ENCODE data around the gene LAT. TPM values are rescaled to one million over a fixed set of nuclear protein-coding genes. Genes with fewer than 3 reads are reported as not detected.
"Not testable (repeated sequence)": the region's sequence is repeated elsewhere in the genome, so short reads cannot be mapped to it uniquely, and the experiment has no call there.

LAT gene
- total and polyA plus RNA-seq, 4 donors: 9.0 to 155 (median 17.3) TPM

- ATAC-seq (ENCODE audit: low FRiP score): no peak
- Histone ChIP-seq H3K9me3 (ENCODE audit: control insufficient read depth, low read length) (no peaks in the 10 kb centered on the region), H3K27me3 (ENCODE audit: control insufficient read depth in 1 of 2, insufficient read depth in 2 of 2, low read length in 1 of 2) (no peaks in the 10 kb centered on the region), H3K4me1 (ENCODE audit: control insufficient read depth in 1 of 2, insufficient read depth in 2 of 2, low read length in 2 of 2) (no peaks in the 10 kb centered on the region), H3K36me3 (ENCODE audit: control insufficient read depth in 1 of 2, insufficient read depth in 2 of 2, low read length in 1 of 2) (no peaks in the 10 kb centered on the region), H3K27ac (ENCODE audit: low read depth in 1 of 2, low read length in 2 of 2) (no peak overlapping the region), H3K4me3 (ENCODE audit: low read length in 2 of 2) (no peak overlapping the region)
- intact Hi-C loops (cut with DNase I): no loop called here
- DNase-seq: no peak
- 86 to 90% methylated on average over 11 of the region's 11 CpGs for WGBS, 2 donors
Observed at GRCh38 chr16:28990375-28991040, 5.7 kb downstream of the LAT start.

- no peak overlapping the region for H3K27ac ChIP-seq (ENCODE audit: low read depth in 1 of 2, low read length in 2 of 2)
- WGBS, 2 donors: 74 to 77% methylated on average over 8 of the region's 8 CpGs
- no peaks in the 10 kb centered on the region for H3K4me1 ChIP-seq (ENCODE audit: control insufficient read depth in 1 of 2, insufficient read depth in 2 of 2, low read length in 2 of 2)
- intact Hi-C loops (cut with DNase I): no loop called here
- no peaks in the 10 kb centered on the region for H3K36me3 ChIP-seq (ENCODE audit: control insufficient read depth in 1 of 2, insufficient read depth in 2 of 2, low read length in 1 of 2)
- no peak for DNase-seq
- no peak for ATAC-seq (ENCODE audit: low FRiP score)
- H3K4me3 ChIP-seq (ENCODE audit: low read length in 2 of 2): no peak overlapping the region
- H3K9me3 ChIP-seq (ENCODE audit: control insufficient read depth, low read length): no peaks in the 10 kb centered on the region
- no peaks in the 10 kb centered on the region for H3K27me3 ChIP-seq (ENCODE audit: control insufficient read depth in 1 of 2, insufficient read depth in 2 of 2, low read length in 1 of 2)
Observed at GRCh38 chr16:28991687-28992086, 6.8 kb downstream of the LAT start.

GRCh38 chr16:28992496-28992895, 7.6 kb downstream of the LAT start:
- Histone ChIP-seq H3K27ac (ENCODE audit: low read depth in 1 of 2, low read length in 2 of 2) (no peak overlapping the region), H3K4me3 (ENCODE audit: low read length in 2 of 2) (no peak overlapping the region), H3K9me3 (ENCODE audit: control insufficient read depth, low read length) (no peaks in the 10 kb centered on the region), H3K27me3 (ENCODE audit: control insufficient read depth in 1 of 2, insufficient read depth in 2 of 2, low read length in 1 of 2) (no peaks in the 10 kb centered on the region), H3K4me1 (ENCODE audit: control insufficient read depth in 1 of 2, insufficient read depth in 2 of 2, low read length in 2 of 2) (no peaks in the 10 kb centered on the region), H3K36me3 (ENCODE audit: control insufficient read depth in 1 of 2, insufficient read depth in 2 of 2, low read length in 1 of 2) (no peaks in the 10 kb centered on the region)
- intact Hi-C loops (cut with DNase I): no loop called here
- WGBS, 2 donors: 91% methylated on average over 10 of the region's 10 CpGs
- DNase-seq (no peak), ATAC-seq (ENCODE audit: low FRiP score) (no peak)

- no peak overlapping the region for H3K4me3 ChIP-seq (ENCODE audit: low read length in 2 of 2)
- DNase-seq (no peak), ATAC-seq (ENCODE audit: low FRiP score) (no peak)
- no peaks in the 10 kb centered on the region for H3K4me1 ChIP-seq (ENCODE audit: control insufficient read depth in 1 of 2, insufficient read depth in 2 of 2, low read length in 2 of 2)
- H3K36me3 ChIP-seq (ENCODE audit: control insufficient read depth in 1 of 2, insufficient read depth in 2 of 2, low read length in 1 of 2): no peaks in the 10 kb centered on the region
- no peaks in the 10 kb centered on the region for H3K27me3 ChIP-seq (ENCODE audit: control insufficient read depth in 1 of 2, insufficient read depth in 2 of 2, low read length in 1 of 2)
- no peak overlapping the region for H3K27ac ChIP-seq (ENCODE audit: low read depth in 1 of 2, low read length in 2 of 2)
- WGBS, 2 donors: 55 to 58% methylated on average over 3 of the region's 3 CpGs
- H3K9me3 ChIP-seq (ENCODE audit: control insufficient read depth, low read length): no peaks in the 10 kb centered on the region
- intact Hi-C loops (cut with DNase I): no loop called here
Observed at GRCh38 chr16:28998837-28999236, 14.0 kb downstream of the LAT start.

GRCh38 chr16:28999577-28999976, 14.7 kb downstream of the LAT start:
- intact Hi-C loops (cut with DNase I): no loop called here
- Histone ChIP-seq H3K27me3 (ENCODE audit: control insufficient read depth in 1 of 2, insufficient read depth in 2 of 2, low read length in 1 of 2) (no peaks in the 10 kb centered on the region), H3K4me3 (ENCODE audit: low read length in 2 of 2) (no peak overlapping the region), H3K27ac (ENCODE audit: low read depth in 1 of 2, low read length in 2 of 2) (no peak overlapping the region), H3K9me3 (ENCODE audit: control insufficient read depth, low read length) (no peaks in the 10 kb centered on the region), H3K4me1 (ENCODE audit: control insufficient read depth in 1 of 2, insufficient read depth in 2 of 2, low read length in 2 of 2) (no peaks in the 10 kb centered on the region), H3K36me3 (ENCODE audit: control insufficient read depth in 1 of 2, insufficient read depth in 2 of 2, low read length in 1 of 2) (no peaks in the 10 kb centered on the region)
- no peak for DNase-seq
- ATAC-seq (ENCODE audit: low FRiP score): no peak
- 77 to 78% methylated on average over 4 of the region's 4 CpGs for WGBS, 2 donors

GRCh38 chr16:29000019-29000418, 15.2 kb downstream of the LAT start:
- no peaks in the 10 kb centered on the region for H3K27me3 ChIP-seq (ENCODE audit: control insufficient read depth in 1 of 2, insufficient read depth in 2 of 2, low read length in 1 of 2)
- no peak overlapping the region for H3K27ac ChIP-seq (ENCODE audit: low read depth in 1 of 2, low read length in 2 of 2)
- DNase-seq (no peak), ATAC-seq (ENCODE audit: low FRiP score) (no peak)
- H3K4me1 ChIP-seq (ENCODE audit: control insufficient read depth in 1 of 2, insufficient read depth in 2 of 2, low read length in 2 of 2): no peaks in the 10 kb centered on the region
- intact Hi-C loops (cut with DNase I): no loop called here
- H3K4me3 ChIP-seq (ENCODE audit: low read length in 2 of 2): no peak overlapping the region
- WGBS, 2 donors: 80 to 84% methylated on average over 2 of the region's 2 CpGs
- no peaks in the 10 kb centered on the region for H3K9me3 ChIP-seq (ENCODE audit: control insufficient read depth, low read length)
- H3K36me3 ChIP-seq (ENCODE audit: control insufficient read depth in 1 of 2, insufficient read depth in 2 of 2, low read length in 1 of 2): no peaks in the 10 kb centered on the region

- H3K27ac ChIP-seq (ENCODE audit: low read depth in 1 of 2, low read length in 2 of 2); H3K36me3 ChIP-seq (ENCODE audit: control insufficient read depth in 1 of 2, insufficient read depth in 2 of 2, low read length in 1 of 2); DNase-seq; ATAC-seq (ENCODE audit: low FRiP score); H3K4me1 ChIP-seq (ENCODE audit: control insufficient read depth in 1 of 2, insufficient read depth in 2 of 2, low read length in 2 of 2); H3K9me3 ChIP-seq (ENCODE audit: control insufficient read depth, low read length); intact Hi-C loops (cut with DNase I); H3K27me3 ChIP-seq (ENCODE audit: control insufficient read depth in 1 of 2, insufficient read depth in 2 of 2, low read length in 1 of 2); H3K4me3 ChIP-seq (ENCODE audit: low read length in 2 of 2): not testable (repeated sequence)
- 74 to 78% methylated on average over 9 of the region's 9 CpGs for WGBS, 2 donors
Observed at GRCh38 chr16:29004496-29005139, 19.8 kb downstream of the LAT start.

- Histone ChIP-seq H3K27me3 (ENCODE audit: control insufficient read depth in 1 of 2, insufficient read depth in 2 of 2, low read length in 1 of 2) (no peaks in the 10 kb centered on the region), H3K36me3 (ENCODE audit: control insufficient read depth in 1 of 2, insufficient read depth in 2 of 2, low read length in 1 of 2) (no peaks in the 10 kb centered on the region), H3K27ac (ENCODE audit: low read depth in 1 of 2, low read length in 2 of 2) (no peak overlapping the region), H3K9me3 (ENCODE audit: control insufficient read depth, low read length) (no peaks in the 10 kb centered on the region), H3K4me3 (ENCODE audit: low read length in 2 of 2) (no peak overlapping the region), H3K4me1 (ENCODE audit: control insufficient read depth in 1 of 2, insufficient read depth in 2 of 2, low read length in 2 of 2) (no peaks in the 10 kb centered on the region)
- intact Hi-C loops (cut with DNase I): no loop called here
- 66 to 77% methylated on average over 10 of the region's 10 CpGs for WGBS, 2 donors
- no peak for ATAC-seq (ENCODE audit: low FRiP score)
- no peak for DNase-seq
Observed at GRCh38 chr16:29007730-29008593, 23.1 kb downstream of the LAT start.
